GM21528 (cell line): ENCODE data around the gene ZNF554.

Experiments
- ATAC-seq: cut with Tn5 transposase; IDR thresholded peaks from one replicate; pipeline ENCODE4 v1.9.1; 2021; ENCODE audit warnings: mild to moderate bottlenecking, moderate library complexity; ENCODE audit not compliant: unreplicated experiment, low FRiP score

The ZNF554 gene

DNA sequence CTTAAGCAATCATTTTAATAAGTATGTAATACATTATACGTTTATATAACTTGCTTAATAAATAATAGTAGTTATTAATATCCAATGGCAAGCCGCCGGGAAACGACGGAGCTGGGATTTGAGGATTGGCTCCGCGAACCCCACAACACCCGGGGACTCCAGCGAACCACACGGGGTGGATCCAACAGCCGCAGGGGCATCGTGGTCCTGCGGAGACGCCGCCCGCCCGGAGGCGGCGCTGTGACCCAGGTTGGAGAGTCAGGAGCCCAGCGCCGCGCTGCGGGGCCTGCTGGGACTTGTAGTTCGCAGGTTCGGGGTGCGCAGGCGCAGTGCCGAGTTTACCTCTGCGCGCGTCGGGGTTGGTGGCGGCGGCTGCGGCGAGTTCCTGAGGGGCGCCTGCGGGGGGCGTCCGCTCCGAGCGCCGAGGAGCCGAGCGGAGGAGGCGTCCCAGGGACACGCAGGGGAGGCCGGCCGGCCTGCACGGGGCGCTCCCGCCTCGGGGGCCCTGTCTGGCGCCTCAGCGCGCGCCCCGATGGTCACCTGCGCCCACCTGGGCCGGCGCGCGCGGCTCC lies at the start of gene ZNF554:
ZNF554 (plus strand) TSS at position 329 of the 572 bp plus-strand sequence; CDS start at position 533, 204 bp downstream.
- ATAC-seq: peak; percentile 81

DNA sequence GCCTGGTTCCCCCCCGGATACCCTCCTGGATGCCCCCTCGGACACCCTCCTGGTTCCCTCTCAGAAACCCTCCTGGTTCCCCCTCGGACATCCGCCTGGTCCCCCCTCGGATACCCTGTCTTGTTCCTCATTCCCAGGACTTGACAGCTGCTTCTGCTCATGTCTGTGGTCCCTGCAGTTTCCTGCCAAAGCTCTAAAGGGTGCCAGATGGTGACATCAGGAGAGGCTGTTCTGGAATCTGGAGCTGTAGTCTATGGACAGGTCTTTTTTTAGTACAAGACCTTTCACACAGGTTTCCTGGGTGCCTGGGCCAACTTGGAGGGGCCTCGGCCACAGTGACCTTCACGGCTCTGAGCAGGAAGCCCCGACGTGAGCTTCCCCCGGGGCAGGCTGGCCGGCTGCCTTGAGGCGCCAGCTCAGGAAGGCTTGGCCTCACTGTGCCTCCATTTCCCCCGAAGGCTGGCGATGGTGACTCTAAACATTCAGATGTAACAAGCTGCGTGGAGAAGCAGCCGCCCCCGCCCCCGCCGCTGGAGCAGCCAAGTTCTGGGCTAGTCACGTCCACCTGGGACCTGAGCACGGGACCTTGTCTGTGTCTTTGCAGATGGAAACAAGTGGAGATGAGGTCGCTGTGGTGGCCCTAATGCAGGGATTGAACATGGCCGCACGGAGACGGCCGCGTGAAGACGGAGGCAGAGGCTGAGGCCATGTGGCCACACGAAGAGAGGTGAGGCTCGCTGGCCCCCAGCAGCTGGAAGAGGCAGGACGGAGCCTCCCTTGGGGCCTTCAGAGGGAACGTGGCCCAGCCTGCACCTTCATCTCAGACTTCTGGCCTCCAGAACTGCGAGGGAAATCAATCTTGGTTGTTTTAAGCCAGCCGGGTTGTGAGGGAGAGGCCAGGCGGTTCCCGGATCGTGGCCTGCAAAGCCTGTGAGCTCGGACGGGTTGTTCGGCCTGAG lies 49.3 kb upstream of the ZNF554 start:
- no peak for ATAC-seq

GRCh38 chr19:2771786-2772674 lies 47.6 kb upstream of the ZNF554 start:
- no peak for ATAC-seq

- no peak for ATAC-seq
Measured at GRCh38 chr19:2774083-2774679, 45.5 kb upstream of the ZNF554 start.

DNA sequence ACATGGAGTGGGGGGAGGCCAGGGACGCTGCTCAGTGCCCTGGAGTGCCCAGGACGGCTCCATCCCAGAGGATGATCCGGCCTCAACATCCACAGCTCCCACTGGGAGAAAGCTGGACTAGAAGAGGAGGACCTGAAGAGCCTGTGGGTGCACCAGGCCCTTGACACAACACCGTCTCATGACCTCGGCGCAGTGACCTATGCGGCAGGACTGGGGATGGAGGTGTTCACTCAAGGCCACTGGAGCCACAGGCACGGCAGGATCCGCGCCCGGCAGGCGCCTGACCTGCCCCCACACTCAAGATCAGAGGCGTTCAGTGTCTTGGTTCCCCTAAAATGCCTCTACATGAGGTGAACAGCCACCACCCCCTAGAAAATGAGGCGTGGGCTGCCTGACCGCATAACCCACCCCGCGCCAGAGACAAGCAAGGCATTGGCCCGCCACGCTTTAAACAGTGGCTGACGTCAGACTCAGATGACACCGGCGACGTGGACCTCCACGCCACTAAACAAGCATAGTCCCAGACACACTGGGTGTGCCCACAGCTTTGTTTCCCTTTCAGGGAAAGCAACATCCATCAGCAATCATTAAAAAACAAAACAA lies 44.6 kb upstream of the ZNF554 start:
- ATAC-seq: no peak

DNA sequence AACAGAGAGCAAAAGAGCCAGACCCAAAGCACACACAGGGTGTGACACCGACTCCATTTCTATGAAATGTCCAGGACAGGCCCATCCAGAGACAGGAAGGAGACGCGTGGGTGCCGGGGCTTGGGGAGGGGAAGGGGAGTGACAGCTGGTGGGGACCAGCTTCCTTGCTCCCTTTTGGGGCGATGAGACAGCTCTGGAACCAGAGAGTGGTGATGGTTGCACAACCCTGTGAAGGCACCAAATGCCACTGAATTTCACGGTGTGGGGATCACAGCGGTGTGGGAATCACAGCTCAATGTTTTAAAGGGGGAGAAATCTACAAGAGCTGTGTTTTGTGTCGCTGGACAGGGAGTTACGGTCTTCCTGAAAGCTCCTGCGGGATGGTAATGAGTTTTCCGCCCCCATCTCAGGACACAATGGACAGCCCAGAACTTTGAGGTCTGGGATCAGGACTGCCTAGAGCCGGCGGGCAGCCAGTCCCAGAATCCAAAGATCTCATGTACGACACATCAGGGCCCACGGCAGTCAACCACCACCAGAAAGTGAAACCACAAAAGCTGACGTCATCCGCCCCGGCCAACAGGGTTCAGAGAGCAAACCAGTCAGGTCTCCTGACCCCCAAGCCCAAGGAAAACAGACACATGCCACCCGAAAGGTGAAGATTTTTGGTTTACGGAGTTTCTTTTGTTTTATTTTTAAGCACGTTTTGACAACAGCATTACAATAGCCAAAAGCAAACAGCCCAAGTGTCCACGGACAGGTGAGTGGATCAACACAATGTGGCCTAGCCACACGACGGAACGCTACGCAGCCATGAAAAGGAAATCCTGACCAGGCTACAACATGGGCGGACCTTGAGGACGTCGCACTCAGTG lies 43.9 kb upstream of the ZNF554 start:
- no peak for ATAC-seq

- ATAC-seq: no peak
Measured at GRCh38 chr19:2777952-2778683, 41.5 kb upstream of the ZNF554 start.

- no peak for ATAC-seq
Measured at GRCh38 chr19:2779121-2779740, 40.4 kb upstream of the ZNF554 start.

DNA sequence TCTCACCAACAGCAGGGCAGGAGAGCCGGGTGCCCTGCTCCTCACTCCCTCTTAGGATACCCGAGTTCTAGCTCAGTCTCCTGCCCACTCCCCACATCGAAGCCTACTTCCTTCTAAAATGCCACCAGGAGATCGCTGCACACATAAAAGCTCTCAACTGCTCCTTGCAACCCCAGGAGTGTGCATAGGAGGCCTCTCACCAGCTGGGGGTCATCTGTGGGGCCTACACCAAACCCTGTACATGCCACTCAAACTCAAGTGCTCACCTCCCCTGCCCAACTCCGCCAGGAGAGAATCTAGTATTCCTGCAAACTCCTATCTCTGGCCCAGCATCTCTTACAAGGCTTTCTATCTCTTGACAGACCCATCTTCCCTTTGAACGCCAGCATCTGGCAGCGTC lies 39.4 kb upstream of the ZNF554 start:
- ATAC-seq: no peak

DNA sequence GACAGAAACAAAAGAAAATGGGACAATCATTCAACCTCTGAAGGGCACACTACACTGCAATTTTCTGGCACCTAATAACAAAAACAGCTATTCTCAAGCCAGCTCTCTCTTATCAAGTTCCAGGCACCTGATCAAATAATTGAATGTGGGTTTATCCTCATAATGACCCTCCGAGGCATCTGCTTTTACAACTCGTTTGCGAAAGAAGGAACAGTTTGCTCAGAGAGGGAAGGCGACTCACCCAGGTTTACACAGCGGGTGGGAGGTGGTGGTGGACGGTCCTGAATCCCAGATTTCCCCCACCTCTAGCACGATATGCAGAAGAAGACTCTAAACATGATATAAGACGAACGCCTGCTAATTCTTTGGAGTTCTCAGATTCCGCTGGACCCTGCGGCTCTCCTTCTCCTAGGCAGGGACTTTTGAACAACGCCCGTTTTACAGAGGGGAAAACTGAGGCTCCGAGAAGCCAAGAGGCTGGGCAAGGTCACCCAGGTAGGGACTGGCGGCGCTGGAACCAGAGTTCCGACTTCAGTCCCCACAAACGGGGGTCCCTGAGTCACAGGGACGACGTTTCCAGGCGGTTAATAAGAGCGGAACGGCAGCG lies 37.2 kb upstream of the ZNF554 start:
- ATAC-seq: no peak

GRCh38 chr19:2782936-2783780 lies 36.5 kb upstream of the ZNF554 start, which contains the start of gene SGTA:
SGTA (minus strand) TSS chr19:2783273; CDS start chr19:2769068, 14,205 bp downstream.
- peak; percentile 75 for ATAC-seq

GRCh38 chr19:2783781-2784145 lies 35.9 kb upstream of the ZNF554 start:
- ATAC-seq: no peak

DNA sequence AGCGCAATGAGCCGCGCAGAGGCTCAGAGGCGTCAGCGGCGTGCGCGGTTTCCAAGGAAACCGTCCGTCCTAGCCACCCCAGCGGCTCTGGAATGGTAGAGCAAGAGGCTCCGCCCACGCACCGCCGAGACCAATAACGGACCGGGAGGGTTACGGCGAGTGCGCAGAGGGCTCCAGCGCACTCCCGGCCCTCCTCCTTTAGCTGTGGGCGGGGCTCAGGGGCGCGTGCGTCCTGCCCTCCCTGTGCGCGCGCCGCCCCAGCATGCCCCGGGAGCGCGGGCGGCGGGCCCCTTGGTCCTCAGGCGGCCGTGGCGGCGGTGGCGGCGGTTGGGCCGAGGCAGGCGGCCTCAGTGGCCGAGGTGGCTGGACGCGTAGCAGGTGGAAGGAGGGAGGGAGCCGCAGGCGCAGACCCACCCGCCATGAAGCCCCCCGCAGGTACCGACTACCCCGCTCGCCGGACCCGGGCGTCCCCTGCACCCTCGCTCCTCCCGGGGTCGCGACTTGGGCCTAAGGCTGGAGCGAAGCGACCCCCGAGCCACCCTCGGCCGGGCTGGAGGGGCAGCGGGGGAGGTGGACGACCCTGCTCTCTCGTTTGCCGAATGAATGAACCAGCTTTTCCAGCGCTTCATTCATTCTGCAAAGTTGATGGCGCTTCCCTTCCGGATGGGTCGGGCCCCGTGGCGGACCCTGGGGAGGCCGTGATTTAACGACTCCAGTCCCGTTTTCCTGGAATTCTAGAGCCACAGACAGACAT lies 34.2 kb upstream of the ZNF554 start, which contains the start of gene THOP1:
THOP1 (plus strand) TSS at position 260 of the 754 bp plus-strand sequence; CDS start at position 420, 160 bp downstream.
- peak; percentile 52 for ATAC-seq

DNA sequence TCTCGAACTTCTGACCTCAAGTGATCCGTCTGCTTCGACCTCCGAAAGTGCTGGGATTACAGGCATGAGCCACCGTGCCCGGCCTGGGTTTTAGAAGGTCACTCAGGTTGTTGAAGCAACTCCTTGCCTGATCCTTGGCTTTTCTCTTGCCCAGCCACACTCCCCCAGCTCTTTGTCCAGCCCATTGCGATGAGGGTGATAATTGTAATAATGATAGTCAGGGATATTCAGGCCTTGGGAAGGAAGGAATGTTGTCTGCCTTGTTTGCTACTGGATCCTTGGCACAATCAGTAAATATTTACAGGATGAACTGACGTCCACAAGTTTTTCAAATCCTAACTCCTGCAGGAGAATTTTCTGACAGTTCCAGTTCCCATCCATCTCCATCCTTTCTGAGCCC lies 32.6 kb upstream of the ZNF554 start:
- no peak for ATAC-seq

GRCh38 chr19:2788237-2788636 lies 31.4 kb upstream of the ZNF554 start:
- ATAC-seq: no peak

DNA sequence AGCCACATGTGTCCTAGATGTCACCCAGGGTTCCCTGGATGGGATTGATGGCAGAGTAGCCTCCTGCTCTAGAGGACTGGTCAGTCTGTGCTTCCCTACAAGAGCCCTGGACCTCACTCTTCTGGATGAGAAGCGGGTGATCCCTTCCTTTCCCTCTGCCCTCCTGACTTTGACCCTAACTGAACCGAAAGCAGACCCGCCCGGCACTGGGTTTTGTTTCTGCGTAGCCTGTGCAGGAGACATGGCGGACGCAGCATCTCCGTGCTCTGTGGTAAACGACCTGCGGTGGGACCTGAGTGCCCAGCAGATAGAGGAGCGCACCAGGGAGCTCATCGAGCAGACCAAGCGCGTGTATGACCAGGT lies 29.5 kb upstream of the ZNF554 start:
- ATAC-seq: no peak
